ENCODE results near the gene FTL.

GRCh38 chr19:48945415-48945814 is 19.7 kb upstream of the FTL start:
- no peak for TF ChIP-seq CTCF (IDR thresholded peaks at IDR 0.05; ENCODE audit: low read depth, low read length, missing input control)
- TF ChIP-seq, protein P1, sequence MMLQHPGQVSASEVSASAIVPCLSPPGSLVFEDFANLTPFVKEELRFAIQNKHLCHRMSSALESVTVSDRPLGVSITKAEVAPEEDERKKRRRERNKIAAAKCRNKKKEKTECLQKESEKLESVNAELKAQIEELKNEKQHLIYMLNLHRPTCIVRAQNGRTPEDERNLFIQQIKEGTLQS (IDR thresholded peaks at IDR 0.05), result no peak
- no peak for TF ChIP-seq YY1 (IDR thresholded peaks at IDR 0.05)
- no peak for TF ChIP-seq REST (IDR thresholded peaks at IDR 0.05)
- no peak for TF ChIP-seq RAD21 (IDR thresholded peaks at IDR 0.05)
- no peak for TF ChIP-seq SP1 (IDR thresholded peaks at IDR 0.05)
- TF ChIP-seq TAF1 (conservative IDR thresholded peaks at IDR 0.05), result no peak
- TF ChIP-seq JUND (IDR thresholded peaks at IDR 0.05), result no peak
- TF ChIP-seq HNF4G (IDR thresholded peaks at IDR 0.05), result no peak
- TF ChIP-seq, protein P2, sequence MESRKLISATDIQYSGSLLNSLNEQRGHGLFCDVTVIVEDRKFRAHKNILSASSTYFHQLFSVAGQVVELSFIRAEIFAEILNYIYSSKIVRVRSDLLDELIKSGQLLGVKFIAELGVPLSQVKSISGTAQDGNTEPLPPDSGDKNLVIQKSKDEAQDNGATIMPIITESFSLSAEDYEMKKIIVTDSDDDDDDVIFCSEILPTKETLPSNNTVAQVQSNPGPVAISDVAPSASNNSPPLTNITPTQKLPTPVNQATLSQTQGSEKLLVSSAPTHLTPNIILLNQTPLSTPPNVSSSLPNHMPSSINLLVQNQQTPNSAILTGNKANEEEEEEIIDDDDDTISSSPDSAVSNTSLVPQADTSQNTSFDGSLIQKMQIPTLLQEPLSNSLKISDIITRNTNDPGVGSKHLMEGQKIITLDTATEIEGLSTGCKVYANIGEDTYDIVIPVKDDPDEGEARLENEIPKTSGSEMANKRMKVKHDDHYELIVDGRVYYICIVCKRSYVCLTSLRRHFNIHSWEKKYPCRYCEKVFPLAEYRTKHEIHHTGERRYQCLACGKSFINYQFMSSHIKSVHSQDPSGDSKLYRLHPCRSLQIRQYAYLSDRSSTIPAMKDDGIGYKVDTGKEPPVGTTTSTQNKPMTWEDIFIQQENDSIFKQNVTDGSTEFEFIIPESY (IDR thresholded peaks at IDR 0.05), result no peak
- no peak for TF ChIP-seq RXRA (IDR thresholded peaks at IDR 0.05)
- no peak for TF ChIP-seq MAX (IDR thresholded peaks at IDR 0.05)
